A204.1 (cell line): Measurements from ENCODE around the gene ZNF112.
"Not testable (repeated sequence)": the region's sequence is repeated elsewhere in the genome, so short reads cannot be mapped to it uniquely, and the experiment has no call there.

ENCODE experiments used
- FAIRE-seq: peaks from 2 replicates; lab custom pipeline; 2012; peaks lifted over from hg19 to GRCh38; lab: Jason Lieb, UNC

ZNF112 gene

GRCh38 chr19:44356383-44357111 is at the start of gene ZNF112:
TSS of gene ZNF112 (minus strand) at chr19:44356680. CDS start at chr19:44340539, 16,141 bp downstream.
- FAIRE-seq = peak; percentile 98

DNA sequence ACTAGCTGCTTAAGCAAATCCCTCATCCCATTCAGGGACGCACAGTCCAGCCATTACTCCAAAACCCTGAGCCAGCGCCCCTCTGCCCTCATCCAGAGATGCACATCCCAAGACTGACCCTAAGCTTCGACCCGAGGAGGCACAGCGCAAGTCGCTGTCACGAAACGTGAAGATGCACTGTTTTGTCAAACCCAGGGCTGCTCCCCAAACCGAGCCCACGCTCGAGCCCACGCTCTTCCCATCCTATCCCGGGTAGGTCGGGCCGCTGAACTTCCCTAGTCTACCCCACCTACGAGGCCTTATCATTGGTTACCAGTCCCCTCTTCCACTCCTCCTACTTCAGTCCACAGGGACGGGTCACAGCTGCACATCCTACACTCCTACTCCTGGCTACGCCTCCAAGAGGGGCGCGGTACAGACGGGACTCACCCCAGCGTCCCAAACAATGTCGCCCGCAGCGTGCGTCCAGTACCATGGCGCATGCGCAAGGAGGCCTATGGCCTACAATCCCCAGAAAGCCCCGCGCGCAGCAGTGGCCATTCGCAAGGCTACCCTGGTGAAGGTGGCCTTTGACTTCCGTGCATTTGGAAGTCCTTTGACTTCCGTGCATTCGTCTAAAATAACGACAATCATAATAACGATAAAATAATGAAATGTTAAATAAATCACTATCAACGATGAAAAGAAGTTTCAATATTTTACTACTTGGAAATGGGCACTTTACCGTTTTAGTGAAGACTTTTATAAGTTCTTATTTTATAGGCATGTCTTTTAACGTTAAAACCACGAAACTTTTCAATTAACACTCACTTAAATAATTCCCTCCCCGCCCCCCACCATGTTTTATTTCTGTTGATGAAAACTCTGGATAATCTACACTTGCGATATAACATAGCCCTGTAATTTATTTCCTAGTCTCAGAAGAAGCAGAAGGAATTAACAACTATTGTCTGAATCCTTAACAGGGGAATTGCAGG is 44.9 kb upstream of the ZNF112 start, which contains the start of gene ZNF285:
ZNF285 (minus strand) TSS at position 470 of the 977 bp plus-strand sequence. CDS start 4,395 bp downstream, outside the sequence.
- peak; percentile 99 for FAIRE-seq

DNA sequence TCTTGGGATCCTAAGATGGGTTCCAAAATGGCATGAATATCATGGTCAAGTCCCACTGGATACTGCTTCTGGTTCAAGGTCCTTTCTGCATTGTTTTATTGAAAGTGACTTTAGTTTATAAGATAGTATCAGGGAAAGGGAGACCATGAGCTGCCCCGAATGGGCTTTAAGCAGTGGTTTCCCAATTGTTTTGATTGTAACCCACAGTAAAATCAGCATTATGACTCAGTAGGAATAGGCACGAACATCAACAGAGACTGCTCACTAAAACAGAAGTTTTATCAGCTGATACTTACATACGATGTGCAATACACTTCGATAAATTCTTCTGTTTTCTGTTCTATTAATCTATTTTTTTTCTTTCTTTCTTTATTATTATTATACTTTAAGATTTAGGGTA is 32.8 kb upstream of the ZNF112 start:
- not testable (repeated sequence) for FAIRE-seq

DNA sequence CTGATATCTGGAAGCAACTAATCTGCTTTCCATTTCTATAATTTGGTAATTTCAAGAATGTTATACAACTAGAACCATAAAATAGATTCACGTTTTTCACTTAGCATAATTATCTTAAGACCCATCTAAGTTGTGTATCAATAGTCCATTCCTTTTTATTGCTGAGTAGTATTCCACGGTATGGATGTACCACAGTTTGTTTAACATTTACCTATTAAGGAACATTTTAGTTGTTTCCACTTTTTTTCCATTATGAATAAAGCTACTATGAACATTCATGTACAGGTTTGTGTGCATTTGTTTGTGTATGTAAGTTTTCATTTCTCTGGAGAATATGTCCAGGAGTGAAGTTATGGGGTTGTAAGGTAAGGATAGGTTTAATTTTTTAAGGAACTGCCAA is 18.3 kb upstream of the ZNF112 start:
- FAIRE-seq = no peak

- FAIRE-seq = no peak
These were observed 15.5 kb upstream of the ZNF112 start for GRCh38 chr19:44371815-44372480.

DNA sequence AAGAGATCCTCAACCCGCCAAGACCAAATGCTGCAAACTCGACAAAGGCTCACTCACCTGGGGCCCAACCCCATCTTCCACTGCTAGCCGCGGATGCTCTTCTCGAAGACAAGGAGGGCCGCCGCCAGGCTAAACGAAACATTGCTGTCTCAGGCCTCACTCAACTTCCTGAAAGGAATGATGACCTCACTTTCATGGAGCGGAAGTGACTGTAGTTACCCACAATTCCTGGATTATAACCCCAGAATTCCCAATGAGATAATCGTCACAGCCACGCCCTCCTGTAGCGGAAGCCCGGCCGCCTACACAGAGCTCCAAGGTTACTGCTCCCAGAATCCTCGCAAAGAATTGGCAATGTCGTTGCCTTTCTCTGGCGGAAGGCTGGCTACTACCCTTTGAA is 10.5 kb upstream of the ZNF112 start:
- FAIRE-seq = no peak

GRCh38 chr19:44346556-44346955 is 9.9 kb downstream of the ZNF112 start:
- no peak for FAIRE-seq

DNA sequence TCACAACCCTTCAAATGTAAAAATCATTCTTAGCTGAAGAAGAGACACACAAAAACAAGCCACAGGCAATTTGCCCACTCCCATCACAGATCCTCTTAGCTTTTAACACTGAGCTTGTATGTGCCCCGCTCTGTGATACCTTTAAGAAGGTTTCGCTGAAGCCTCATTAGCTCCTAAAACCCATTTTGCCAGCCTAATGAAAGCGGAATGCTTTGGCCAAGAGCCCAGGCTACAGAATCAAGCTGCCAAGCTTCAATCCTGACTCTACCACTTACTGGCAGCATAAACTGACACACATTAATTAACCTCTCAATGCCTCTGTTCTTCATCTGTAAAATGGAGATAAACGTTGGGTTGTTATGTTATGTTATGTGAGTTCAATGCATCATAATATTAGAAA is 10.5 kb downstream of the ZNF112 start:
- FAIRE-seq = no peak

- FAIRE-seq = no peak
These were observed 12.2 kb downstream of the ZNF112 start for GRCh38 chr19:44344255-44344654.

DNA sequence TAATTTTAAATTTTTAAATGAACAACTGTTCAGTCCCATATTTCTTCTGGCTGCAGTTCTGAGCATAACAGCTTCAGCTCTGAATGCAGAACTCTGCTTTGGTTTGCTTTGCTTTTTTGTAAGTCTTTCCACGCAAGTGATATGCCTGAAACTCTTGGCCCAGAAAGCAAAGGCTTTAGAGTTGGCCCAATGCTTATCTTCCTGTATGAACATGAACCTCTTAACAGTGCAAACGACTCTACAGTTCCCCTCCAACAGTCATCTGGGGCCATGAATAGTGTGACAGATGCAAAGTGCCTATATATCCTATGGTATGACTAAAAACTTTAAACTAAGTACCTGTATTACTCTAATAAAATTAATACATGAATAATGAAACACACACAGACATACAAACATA is 14.7 kb downstream of the ZNF112 start:
- no peak for FAIRE-seq

DNA sequence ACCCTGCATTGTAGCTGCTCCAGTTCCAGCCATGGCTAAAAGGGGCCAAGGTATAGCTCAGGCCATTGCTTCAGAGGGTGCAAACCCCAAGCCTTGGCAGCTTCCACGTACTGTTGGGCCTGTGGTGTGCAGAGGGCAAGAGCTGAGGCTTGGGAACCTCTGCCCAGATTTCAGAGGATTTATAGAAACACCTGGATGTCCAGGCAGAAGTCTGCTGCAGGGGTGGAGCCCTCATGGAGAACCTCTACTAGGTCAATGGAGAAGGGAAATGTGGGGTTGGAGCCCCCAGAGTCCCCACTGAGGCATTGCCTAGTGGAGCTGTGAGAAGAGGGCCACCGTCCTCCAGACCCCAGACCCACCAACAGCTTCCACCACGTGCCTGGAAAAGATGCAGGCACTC is 21.8 kb downstream of the ZNF112 start:
- FAIRE-seq = not testable (repeated sequence)

- FAIRE-seq = no peak
These were observed 24.3 kb downstream of the ZNF112 start for GRCh38 chr19:44332145-44332544.

DNA sequence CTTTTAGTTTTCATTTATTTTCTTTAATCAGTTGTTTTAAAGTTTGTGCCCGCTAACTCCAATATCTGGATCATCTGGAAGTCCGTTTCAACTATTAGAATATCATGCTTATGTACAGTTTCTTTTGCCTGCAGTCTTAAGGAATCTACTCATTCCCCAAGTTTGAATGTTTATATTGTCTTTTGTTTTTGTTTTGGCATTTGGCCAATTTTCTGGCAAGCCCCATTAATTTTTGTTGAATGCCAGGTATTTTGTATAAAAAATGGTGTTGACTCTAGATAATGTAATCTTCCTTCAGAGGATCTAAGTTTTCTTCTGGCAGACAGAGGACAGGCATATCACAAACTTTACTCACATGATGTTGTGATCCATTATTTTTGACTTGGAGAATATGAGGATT is 40.6 kb downstream of the ZNF112 start:
- FAIRE-seq = no peak

DNA sequence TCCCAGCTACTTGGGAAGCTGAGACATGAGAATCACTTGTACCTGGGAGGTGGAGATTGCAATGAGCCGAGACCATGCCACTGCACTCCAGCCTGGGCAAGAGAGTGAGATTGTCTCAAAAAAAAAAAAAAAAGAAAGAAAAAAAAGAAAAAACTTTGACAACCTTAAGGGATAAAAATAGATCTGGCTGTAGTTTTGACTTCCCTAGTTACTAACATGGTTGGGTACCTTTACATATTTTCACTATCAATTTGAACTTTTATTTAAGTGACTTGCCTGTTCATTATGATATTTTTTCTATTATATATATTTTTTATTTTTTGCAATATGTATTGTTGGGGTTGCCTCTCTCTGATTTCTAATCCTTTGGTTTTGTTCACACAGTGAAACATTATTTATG is 43.2 kb downstream of the ZNF112 start:
- peak; percentile 21 for FAIRE-seq

DNA sequence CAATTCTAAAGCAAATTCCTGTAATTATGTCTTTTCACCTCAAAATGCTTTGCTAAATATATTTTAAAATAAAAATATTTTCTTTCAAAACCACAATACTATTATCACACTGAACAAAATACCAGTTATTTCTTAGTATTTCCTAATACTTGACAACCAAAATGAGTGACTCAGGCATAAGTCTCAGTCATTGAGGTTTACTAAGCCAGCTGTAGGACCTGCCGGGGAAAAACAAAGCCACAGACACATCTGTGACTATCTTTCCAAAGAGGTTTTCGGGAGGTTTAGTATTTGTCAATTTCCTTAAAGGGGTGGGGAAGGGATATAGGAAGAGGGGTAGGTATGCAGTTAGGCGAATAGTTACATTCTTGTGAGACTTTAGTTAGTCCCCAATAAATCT is 48.5 kb downstream of the ZNF112 start:
- FAIRE-seq = no peak

- no peak for FAIRE-seq
These were observed 50.2 kb downstream of the ZNF112 start for GRCh38 chr19:44306283-44306682.

- no peak for FAIRE-seq
These were observed 51.0 kb downstream of the ZNF112 start for GRCh38 chr19:44305457-44305856.

DNA sequence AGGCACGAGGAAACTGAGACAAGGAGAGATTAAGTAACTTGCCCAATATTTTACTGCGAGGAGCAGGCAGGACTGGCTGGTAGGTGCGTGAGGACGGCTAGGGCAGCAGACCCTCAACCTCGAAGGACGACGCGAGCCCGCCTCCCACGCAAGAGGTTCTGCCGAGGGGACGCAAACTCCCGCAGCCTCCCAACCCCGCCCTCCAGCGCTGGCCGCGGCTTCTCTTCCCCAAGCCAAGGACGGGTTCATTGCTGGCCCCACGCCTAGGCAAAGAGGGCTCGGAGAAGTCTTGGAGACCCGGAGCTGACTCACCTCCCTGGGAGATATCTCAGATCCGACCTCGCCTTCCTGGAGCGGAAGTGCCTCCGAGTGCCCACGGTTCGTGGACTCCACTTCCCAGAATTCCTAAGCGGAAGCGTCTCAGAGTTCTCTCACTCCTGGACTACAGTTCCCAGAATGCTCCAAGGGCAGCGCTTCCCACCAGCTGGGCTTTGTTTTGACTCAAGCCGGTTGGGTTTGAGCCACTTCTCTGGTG is 51.8 kb downstream of the ZNF112 start, which contains the start of gene ZNF235:
ZNF235 (minus strand) TSS at position 367 of the 535 bp plus-strand sequence. CDS start 1,621 bp downstream, outside the sequence.
- FAIRE-seq = peak; percentile 97

- no peak for FAIRE-seq
These were observed 52.4 kb downstream of the ZNF112 start for GRCh38 chr19:44303976-44304568.

- no peak for FAIRE-seq
These were observed 53.2 kb downstream of the ZNF112 start for GRCh38 chr19:44303320-44303719.

- FAIRE-seq = no peak
These were observed 71.5 kb downstream of the ZNF112 start for GRCh38 chr19:44284968-44285367.

- FAIRE-seq = no peak
These were observed 73.6 kb downstream of the ZNF112 start for GRCh38 chr19:44282846-44283245.
